Adrenal gland (tissue), 5 donors: ENCODE results near the gene PABPC1L.

Experiments used
- CTCF ChIP-seq, 6 experiments: fragments of 450-650 bp in 4 of 6; fragments of 200-600 bp in 2 of 6; sonication (generic) in 1 of 6; IDR thresholded peaks; 1 replicate in 5 of 6; 2 replicates in 1 of 6; pipeline versions ENCODE4 v1.5.1 to v1.8.0; 2016 to 2021; ENCODE audit warnings: antibody characterized with exemption in 6 of 6, mild to moderate bottlenecking in 2 of 6, moderate library complexity in 1 of 6
- POLR2A ChIP-seq, 2 donors: fragments of 450-650 bp; IDR thresholded peaks; one replicate each; pipeline ENCODE4 v1.6.1; 2017; ENCODE audit warnings: antibody characterized with exemption in 2 of 2, mild to moderate bottlenecking in 2 of 2, moderate library complexity in 1 of 2
- donor health status: DM: no; HTN: no; CAD: no.

GRCh38 chr20:44921447-44921846 lies 11.6 kb downstream of the PABPC1L start:
- TF ChIP-seq CTCF (IDR thresholded peaks at IDR 0.05) (no peak), POLR2A (IDR thresholded peaks at IDR 0.05) (no peak)
